EH (cell line): ENCODE results near the gene MARK3.

Experiments
- DNase-seq: peaks from one replicate; pipeline ENCODE4 v3.0.0-alpha.2; 2015; ENCODE audit warnings: low read depth

The MARK3 gene

DNA sequence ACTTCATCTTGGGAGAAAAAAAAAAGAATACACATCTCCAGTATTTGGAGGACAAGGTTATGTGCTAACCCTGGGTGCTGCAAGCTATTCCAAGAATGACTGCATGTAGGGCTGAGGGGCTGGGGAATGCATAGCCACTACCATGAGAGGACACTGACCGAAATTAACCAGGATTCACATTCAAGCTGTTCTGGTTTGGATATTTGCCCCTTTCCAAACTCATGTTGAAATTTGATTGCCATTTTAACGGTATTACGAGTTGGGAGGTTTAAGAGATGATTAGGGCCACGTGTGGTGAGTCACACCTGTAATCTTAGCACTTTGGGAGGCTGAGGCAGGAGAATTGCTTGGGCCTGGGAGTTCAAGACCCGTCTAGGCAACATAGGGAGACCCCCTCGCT, 18.5 kb upstream of the MARK3 start:
- peak; percentile 13 for DNase-seq

DNA sequence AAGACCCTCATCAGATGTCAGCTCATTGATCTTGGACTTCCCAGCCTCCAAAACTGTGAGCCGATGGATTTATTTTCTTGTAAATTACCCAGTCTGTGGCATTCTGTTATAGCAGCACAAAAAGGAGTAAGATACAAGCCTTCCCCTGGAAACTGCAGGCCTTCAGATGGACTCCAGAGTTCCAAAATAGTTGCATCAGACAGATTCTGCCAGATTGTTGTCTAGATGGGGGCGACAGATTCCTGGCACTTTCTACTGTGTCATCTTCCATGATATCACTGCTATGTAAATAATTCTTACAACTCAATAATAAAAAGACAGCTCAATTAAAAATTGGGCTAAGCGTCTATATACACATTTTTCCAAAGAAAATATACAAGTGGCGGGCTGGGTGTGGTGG, 17.2 kb upstream of the MARK3 start:
- peak; percentile 70 for DNase-seq

GRCh38 chr14:103370087-103370486, 15.1 kb upstream of the MARK3 start:
- DNase-seq: no peak

DNA sequence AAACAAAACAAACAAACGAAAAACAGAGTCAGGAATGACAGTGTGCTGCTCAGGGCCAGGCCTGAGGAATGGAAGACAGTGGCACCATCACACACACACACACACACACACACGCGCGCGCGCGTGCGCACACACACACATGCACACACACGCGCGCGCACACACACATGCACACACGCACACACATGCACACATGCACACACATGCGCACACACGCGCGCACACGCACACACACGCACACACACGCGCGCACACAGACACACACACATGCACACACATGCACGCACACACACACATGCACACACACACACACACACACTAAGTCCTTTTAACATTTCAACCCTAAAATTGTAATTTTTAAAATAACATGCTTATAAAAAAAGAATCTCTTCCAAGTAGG, 13.2 kb upstream of the MARK3 start:
- DNase-seq: no peak

DNA sequence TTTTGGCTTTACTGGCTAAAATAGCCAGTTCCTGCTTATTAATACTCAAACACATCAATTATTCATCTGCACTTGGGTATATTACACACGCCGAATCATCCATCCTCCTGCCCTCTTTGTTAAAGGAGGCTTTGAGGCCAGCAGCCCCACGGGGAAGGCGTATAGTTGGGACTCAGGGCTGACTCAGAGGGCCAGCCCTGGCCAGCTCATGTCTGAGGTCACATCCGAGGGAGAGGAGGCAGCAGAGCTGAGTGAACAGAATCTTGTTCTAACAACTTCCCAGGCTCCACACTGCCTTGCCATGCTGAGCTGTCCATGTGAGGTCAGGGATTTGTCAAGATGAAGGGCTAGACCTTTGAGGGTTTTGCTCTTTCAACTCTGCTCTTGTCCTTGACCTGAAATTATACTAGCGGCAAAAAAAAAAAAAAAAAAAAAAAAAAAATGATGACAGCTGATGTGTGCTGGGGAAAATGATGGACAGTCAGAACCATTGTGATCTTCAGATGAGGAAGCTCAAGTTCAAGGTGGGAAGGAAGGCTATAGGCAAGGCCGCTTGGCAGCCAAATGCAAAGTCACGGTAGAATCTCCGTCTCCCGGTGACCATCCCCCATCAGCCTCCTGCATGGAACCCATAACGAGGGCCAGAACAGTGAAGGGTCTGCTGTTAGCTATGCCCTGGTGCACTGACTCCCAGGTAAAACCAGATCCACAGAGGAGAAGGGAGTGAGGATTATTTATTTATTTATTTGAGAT, 12.5 kb upstream of the MARK3 start:
- peak; percentile 93 for DNase-seq

DNA sequence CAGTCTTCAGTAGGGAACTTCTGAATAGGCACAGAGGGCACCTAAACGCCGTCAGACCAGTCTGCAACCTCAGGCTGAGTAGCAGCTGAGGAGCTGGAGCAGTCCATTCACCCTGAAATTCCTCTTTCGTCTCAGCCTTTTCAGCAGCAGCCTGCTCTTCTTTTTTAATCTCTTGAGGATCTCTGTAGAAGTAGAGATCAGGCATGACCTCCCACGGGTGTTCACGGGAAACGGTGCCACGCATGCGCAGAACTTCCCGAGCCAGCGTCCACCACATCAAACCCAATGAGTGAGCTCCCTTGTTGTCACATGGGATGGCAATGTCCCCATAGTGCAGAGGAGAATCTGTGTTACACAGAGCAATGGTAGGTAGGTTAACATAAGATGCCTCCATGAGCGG, 11.1 kb upstream of the MARK3 start:
- DNase-seq: no peak

DNA sequence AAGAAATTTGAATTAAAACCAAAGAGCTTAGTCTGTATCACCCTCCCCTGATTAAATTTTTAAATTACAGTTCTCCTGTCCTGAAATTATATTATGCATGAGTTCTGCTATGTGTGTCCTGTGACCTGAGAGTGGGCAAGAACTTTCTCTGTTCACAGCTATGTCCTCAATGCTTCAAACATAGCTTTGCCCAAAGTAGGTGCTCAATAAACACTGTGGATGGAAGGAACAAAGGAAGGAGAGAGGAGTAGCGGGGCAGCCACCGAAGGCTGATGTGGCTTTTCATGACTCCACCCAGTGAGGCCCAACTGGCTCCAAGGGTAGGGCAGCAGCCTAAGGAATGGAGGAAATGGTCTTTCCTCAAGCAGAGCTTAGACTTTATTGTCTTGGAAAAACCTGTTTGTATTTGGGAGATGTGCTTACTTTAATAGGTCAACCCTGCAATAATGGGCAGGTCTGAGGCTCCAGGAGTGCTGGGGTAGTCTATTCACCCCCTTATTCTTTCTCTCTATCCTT, 7.6 kb upstream of the MARK3 start:
- DNase-seq: no peak

DNA sequence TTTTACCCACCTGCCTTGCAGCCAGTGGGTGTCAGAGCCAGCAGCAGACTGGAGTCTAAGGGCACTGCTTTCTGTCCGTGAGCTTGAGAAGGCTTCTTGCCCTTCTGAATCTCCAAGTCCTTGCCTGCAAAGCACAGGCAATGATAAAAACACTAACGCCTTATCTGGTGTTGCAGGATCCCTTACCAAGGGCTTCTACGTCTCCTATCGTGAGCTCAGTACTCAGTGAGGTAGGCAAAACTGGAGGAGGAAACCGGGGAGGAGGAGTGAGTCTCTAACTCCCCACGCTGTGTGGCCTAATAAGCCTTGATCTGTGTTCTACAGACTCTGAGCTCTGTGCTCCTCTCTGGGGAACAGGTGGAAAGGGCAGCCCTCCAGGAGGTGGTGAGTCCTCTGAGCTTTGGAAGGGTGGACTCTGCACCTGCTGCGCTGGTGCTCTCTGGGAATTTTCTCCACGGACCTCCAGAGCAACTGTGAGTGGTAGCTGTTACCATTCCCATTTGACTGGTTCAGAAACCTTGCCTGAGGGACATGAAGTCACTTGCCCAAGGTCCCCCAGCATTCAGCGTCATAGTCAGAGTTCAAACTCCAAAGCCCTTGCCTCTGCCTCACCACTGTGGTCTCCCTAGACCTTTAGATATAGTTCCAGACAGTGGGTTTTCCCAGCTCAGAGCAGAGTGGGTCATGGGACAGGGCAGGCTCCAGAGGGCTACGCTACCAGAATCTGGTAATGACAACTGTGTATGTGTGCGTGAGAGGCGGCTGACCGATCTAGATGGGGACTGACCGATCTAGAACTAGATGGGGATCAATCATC, 7.0 kb upstream of the MARK3 start:
- DNase-seq: no peak

GRCh38 chr14:103380719-103381377, 4.4 kb upstream of the MARK3 start:
- DNase-seq: no peak

GRCh38 chr14:103382376-103382775, 2.8 kb upstream of the MARK3 start:
- peak; percentile 83 for DNase-seq

GRCh38 chr14:103384450-103385151, 614 bp upstream of the MARK3 start:
- no peak for DNase-seq

- DNase-seq: no peak
Observed at GRCh38 chr14:103385929-103386712, 906 bp downstream of the MARK3 start.

- DNase-seq: peak; percentile 41
Observed at GRCh38 chr14:103386713-103387329, 1.6 kb downstream of the MARK3 start.

GRCh38 chr14:103388664-103389063, 3.4 kb downstream of the MARK3 start:
- no peak for DNase-seq

- no peak for DNase-seq
Observed at GRCh38 chr14:103390605-103391004, 5.4 kb downstream of the MARK3 start.

- peak; percentile 88 for DNase-seq
Observed at GRCh38 chr14:103391048-103391447, 5.8 kb downstream of the MARK3 start.

DNA sequence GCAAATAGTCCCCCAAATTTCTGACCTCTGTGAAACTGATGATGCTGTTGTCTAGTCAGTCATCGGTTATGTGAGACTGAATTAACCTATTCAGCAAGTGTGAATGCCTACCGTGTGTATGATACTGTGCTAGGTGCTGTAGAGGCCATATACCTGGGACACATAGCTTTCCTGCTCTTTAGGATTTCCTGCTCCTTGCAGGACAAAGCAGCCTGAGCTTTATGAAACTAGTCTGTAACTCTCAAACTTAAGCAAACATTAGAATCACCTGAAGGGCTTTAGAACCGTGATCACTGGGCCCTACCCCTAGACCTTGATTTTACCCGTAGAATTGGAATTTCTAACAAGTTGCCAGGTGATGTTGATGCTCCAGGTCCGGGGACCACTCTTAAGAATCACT, 6.9 kb downstream of the MARK3 start:
- no peak for DNase-seq

GRCh38 chr14:103392572-103392971, 7.4 kb downstream of the MARK3 start:
- DNase-seq: no peak

DNA sequence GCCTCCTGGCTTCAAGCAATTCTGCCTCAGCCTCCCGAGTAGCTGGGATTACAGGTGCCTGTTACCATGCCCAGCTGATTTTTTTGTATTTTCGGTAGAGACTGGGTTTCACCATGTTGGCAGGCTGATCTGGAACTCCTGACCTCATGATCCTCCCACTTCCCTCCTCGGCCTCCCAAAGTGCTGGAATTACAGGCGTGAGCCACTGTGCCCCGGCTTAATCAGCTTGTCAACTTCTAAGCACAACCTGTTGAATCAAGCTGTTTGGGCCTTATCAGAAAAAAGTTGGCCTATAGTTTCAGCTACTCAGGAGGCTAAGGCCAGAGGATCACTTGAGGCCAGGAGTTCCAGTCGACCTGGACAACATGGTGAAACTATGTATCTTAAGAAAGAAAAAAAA, 7.9 kb downstream of the MARK3 start:
- DNase-seq: no peak

- DNase-seq: peak; percentile 74
Observed at GRCh38 chr14:103393676-103394626, 8.7 kb downstream of the MARK3 start.
